Tibial nerve (tissue), 4 donors: ENCODE results near the gene NKAPL.

Source experiments
- CTCF ChIP-seq, 5 experiments: fragments of 200-600 bp in 3 of 5; fragments of 450-650 bp in 2 of 5; sonication (generic) in 3 of 5; IDR thresholded peaks; one replicate each; pipeline ENCODE4 v1.5.1; 2016 to 2019; ENCODE audit warnings: antibody characterized with exemption in 5 of 5, mild to moderate bottlenecking in 3 of 5, moderate library complexity in 2 of 5
- EP300 ChIP-seq, 2 donors: sonication (generic); formaldehyde crosslinking; IDR thresholded peaks; one replicate each; pipeline ENCODE4 v1.6.1; 2017; ENCODE audit warnings: antibody characterized with exemption in 2 of 2, mild to moderate bottlenecking in 1 of 2
- POLR2A ChIP-seq, 2 donors: fragments of 450-650 bp; IDR thresholded peaks; one replicate each; pipeline ENCODE4 v1.6.1; 2017; ENCODE audit warnings: antibody characterized with exemption in 2 of 2, mild to moderate bottlenecking in 2 of 2, moderate library complexity in 2 of 2

GRCh38 chr6:28211840-28212509 is 47.1 kb upstream of the NKAPL start:
- no peak for TF ChIP-seq CTCF (IDR thresholded peaks at IDR 0.05)
- no peak for TF ChIP-seq POLR2A (IDR thresholded peaks at IDR 0.05)
- no peak for TF ChIP-seq EP300 (IDR thresholded peaks at IDR 0.05)
